22Rv1 (cell line): ENCODE measurements around the gene MAP1B.

Source experiments
- H3K27ac ChIP-seq: fragments of 450-650 bp; 2 replicates; pipeline ENCODE4 v1.5.1; 2017
- ZFX ChIP-seq: fragments of 450-650 bp; IDR thresholded peaks from 2 replicates; pipeline ENCODE4 v1.6.1; 2017; ENCODE audit warnings: antibody characterized with exemption, borderline replicate concordance
- TF ChIP-seq, protein P1 (sequence below): fragments of 450-650 bp; IDR thresholded peaks from 2 replicates; pipeline ENCODE4 v1.5.1; 2017; ENCODE audit warnings: mild to moderate bottlenecking

Gene MAP1B

DNA sequence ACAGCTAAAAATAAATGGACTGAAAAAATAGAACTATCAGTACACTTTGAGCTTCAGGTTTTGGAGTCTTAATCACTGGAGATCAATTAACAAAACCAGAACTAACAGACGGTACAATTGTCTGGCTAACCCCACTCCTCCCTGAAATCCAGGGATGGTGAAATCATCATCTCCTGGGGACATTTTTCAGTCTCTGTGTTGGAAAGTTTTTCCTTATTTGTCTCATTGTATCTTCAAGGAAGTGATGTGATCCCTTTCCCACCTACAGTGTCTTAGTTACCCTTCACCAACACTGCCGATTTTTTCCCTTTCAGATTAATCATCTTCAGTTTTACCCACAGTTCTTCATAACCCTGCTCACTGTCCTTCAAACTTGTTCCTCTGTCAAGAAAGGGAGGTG, 81.9 kb downstream of the MAP1B start:
- TF ChIP-seq, protein P1, sequence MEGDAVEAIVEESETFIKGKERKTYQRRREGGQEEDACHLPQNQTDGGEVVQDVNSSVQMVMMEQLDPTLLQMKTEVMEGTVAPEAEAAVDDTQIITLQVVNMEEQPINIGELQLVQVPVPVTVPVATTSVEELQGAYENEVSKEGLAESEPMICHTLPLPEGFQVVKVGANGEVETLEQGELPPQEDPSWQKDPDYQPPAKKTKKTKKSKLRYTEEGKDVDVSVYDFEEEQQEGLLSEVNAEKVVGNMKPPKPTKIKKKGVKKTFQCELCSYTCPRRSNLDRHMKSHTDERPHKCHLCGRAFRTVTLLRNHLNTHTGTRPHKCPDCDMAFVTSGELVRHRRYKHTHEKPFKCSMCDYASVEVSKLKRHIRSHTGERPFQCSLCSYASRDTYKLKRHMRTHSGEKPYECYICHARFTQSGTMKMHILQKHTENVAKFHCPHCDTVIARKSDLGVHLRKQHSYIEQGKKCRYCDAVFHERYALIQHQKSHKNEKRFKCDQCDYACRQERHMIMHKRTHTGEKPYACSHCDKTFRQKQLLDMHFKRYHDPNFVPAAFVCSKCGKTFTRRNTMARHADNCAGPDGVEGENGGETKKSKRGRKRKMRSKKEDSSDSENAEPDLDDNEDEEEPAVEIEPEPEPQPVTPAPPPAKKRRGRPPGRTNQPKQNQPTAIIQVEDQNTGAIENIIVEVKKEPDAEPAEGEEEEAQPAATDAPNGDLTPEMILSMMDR, result no peak
- no peak for TF ChIP-seq ZFX

DNA sequence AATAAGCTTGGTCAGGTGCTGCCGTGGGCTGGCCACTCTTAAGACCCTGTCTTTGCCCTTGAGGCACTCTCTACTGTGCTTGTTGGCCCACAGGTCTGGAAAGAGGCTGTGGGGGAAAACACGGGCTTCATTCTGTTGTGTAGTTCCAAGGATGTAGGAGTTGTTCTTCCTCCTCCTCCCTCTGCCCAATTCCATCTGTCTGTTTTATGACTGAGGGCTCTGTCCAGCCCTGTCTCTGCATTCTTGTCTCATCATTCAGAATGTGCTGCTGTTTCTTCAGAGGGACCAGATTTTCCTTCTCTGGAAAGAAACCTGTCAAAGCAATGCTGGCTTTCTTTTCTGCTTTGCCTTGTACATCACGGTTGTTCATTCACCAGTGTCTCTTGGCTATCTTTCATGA, 84.1 kb downstream of the MAP1B start:
- no peak overlapping the region for H3K27ac ChIP-seq

More for the DNA sequence above, 81.9 kb downstream of the MAP1B start:
- no peak overlapping the region for H3K27ac ChIP-seq

GRCh38 chr5:72194846-72195245, 87.6 kb downstream of the MAP1B start:
- H3K27ac ChIP-seq, result no peak overlapping the region
- TF ChIP-seq ZFX, result no peak
- TF ChIP-seq, protein P1, result no peak

More for the DNA sequence above, 84.1 kb downstream of the MAP1B start:
- TF ChIP-seq ZFX, result no peak
- TF ChIP-seq, protein P1, result no peak

DNA sequence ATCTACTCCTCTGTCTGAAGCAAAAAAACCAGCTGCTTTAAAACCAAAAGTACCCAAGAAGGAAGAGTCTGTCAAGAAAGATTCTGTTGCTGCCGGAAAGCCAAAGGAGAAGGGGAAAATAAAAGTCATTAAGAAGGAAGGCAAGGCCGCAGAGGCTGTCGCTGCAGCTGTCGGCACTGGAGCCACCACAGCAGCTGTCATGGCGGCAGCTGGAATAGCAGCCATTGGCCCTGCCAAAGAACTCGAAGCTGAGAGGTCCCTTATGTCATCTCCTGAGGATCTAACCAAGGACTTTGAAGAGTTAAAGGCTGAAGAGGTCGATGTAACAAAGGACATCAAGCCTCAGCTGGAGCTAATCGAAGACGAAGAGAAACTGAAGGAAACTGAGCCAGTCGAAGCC, 88.3 kb downstream of the MAP1B start:
- H3K27ac ChIP-seq, result no peak overlapping the region
- TF ChIP-seq ZFX, result no peak
- TF ChIP-seq, protein P1, result no peak

DNA sequence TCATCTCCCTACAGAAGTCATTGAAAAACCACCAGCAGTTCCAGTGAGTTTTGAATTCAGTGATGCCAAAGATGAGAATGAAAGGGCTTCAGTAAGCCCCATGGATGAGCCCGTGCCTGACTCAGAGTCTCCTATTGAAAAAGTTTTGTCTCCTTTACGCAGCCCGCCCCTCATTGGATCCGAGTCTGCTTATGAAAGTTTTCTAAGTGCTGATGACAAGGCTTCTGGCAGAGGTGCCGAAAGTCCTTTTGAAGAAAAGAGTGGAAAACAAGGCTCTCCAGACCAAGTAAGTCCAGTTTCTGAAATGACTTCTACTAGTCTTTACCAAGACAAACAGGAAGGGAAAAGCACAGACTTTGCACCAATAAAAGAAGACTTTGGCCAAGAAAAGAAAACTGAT, 90.1 kb downstream of the MAP1B start:
- no peak for TF ChIP-seq ZFX
- TF ChIP-seq, protein P1, result no peak
- H3K27ac ChIP-seq, result no peak overlapping the region

DNA sequence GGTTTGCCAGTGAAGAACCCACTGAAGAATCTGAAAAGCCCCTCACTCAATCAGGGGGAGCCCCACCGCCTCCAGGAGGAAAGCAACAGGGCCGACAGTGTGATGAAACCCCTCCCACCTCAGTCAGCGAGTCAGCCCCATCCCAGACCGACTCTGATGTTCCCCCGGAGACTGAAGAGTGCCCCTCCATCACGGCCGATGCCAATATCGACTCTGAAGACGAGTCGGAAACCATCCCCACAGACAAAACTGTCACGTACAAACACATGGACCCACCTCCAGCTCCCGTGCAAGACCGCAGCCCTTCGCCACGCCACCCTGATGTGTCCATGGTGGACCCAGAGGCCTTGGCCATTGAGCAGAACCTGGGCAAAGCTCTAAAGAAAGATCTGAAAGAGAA, 92.4 kb downstream of the MAP1B start:
- H3K27ac ChIP-seq, result no peak overlapping the region
- no peak for TF ChIP-seq ZFX
- TF ChIP-seq, protein P1, result no peak

- TF ChIP-seq, protein P1, result no peak
- H3K27ac ChIP-seq, result no peak overlapping the region
Observed at GRCh38 chr5:72202331-72202825, 95.1 kb downstream of the MAP1B start.
